ENCODE data around the gene CLNK. TPM values are rescaled to one million over a fixed set of nuclear protein-coding genes. Genes with fewer than 3 reads are reported as not detected.

Gene CLNK
- total RNA-seq, 5 donors from 2014 or later (not counting 1 experiment from before 2014, with no cell fraction given): 0.07 to 0.39 (median 0.20) TPM

DNA sequence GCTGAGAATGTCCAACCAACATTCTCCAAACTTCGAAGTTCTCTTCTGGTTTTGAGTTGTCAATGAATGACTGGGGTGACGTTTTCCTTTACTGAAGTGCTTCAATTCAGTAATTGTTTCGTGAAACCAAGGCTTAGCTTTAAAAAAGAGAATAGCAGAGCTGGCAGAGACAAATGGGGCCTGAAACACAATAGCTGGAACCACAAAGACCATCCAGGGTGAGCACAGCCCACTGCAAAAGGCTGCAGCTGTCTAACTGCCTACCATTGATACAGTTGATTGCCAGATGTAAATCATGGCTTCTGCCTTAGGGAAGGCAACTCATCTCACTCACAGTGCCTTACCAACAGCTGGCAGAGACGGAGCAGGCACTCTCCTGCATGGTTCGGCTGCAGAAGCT lies 148.7 kb downstream of the CLNK start:
- DNase-seq: no peak
- H3K27me3 Mint-ChIP-seq: no peaks in the 10 kb centered on the region
- Histone ChIP-seq H3K4me1 (ENCODE audit: control insufficient read depth in 1 of 2, extremely low read depth in 1 of 2, insufficient read depth in 2 of 2, low read length in 2 of 2) (no peaks in the 10 kb centered on the region), H3K27ac (ENCODE audit: low read length) (no peak overlapping the region), H3K4me3 (ENCODE audit: control insufficient read depth in 1 of 2, extremely low read depth in 1 of 2, low read length in 1 of 2) (no peak overlapping the region), H3K27me3 (replicated peaks in 1 of 2; ENCODE audit: control insufficient read depth in 2 of 2, extremely low read depth in 1 of 2, insufficient read depth in 2 of 2, low read length in 1 of 2) (peaks cover 0 to 7% of the 10 kb centered on the region in 2 experiments), H3K36me3 (ENCODE audit: control insufficient read depth in 2 of 2, extremely low read depth in 1 of 2, insufficient read depth in 1 of 2, low read length in 1 of 2) (no peaks in the 10 kb centered on the region), H3K9me3 (no peaks in the 10 kb centered on the region)
- no peak for ATAC-seq (replicated peaks in 1 of 4)
- no peaks in the 10 kb centered on the region for H3K36me3 Mint-ChIP-seq
- no peak overlapping the region for H3K4me3 Mint-ChIP-seq
- H3K9me3 Mint-ChIP-seq: no peaks in the 10 kb centered on the region
- H3K27ac Mint-ChIP-seq: no peak overlapping the region
- ChIA-PET CTCF (interaction anchor here (0.8 to 1.5 kb wide), 2 partner anchors 9 to 378 kb away, joined by 3 read pairs; no protein-coding TSS in a partner anchor), POLR2A (interaction anchor here in 1 of 2 donors (0.6 kb wide), 1 partner anchor 284 kb away, joined by 3 read pairs; no protein-coding TSS in a partner anchor)
- 52% methylated on average over 2 of the region's 5 CpGs for WGBS (ENCODE audit: insufficient coverage)
- no peaks in the 10 kb centered on the region for H3K4me1 Mint-ChIP-seq

DNA sequence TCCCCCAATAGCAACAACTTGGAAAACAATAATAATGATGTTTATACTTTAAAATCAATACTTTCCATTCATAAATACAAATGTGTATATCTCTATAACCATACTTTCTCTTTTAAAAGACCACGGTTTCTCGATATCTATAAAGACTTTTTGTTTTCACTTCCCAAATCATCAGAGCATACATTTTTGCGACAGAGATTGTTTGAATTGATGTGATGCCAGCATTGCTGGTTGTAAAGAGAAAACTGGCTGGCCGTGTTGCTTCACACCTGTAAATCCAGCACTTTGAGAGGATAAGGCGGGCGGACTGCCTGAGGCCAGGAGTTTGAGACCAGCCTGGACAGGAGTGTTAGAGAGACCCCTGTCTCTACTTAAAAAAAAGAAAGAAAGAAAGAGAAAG lies 149.7 kb downstream of the CLNK start:
- Histone ChIP-seq H3K27ac (ENCODE audit: low read length) (no peak overlapping the region), H3K36me3 (ENCODE audit: control insufficient read depth in 2 of 2, extremely low read depth in 1 of 2, insufficient read depth in 1 of 2, low read length in 1 of 2) (no peaks in the 10 kb centered on the region), H3K9me3 (no peaks in the 10 kb centered on the region), H3K27me3 (replicated peaks in 1 of 2; ENCODE audit: control insufficient read depth in 2 of 2, extremely low read depth in 1 of 2, insufficient read depth in 2 of 2, low read length in 1 of 2) (no peaks in the 10 kb centered on the region), H3K4me1 (ENCODE audit: control insufficient read depth in 1 of 2, extremely low read depth in 1 of 2, insufficient read depth in 2 of 2, low read length in 2 of 2) (no peaks in the 10 kb centered on the region), H3K4me3 (ENCODE audit: control insufficient read depth in 1 of 2, extremely low read depth in 1 of 2, low read length in 1 of 2) (no peak overlapping the region)
- 70% methylated on average over 2 of the region's 6 CpGs for WGBS (ENCODE audit: insufficient coverage)
- ChIA-PET CTCF (no interaction called here), POLR2A (no interaction called here)
- Mint-ChIP-seq H3K27ac (no peak overlapping the region), H3K4me1 (no peaks in the 10 kb centered on the region), H3K36me3 (no peaks in the 10 kb centered on the region), H3K27me3 (peaks cover 0 to 3% of the 10 kb centered on the region in 2 donors), H3K9me3 (no peaks in the 10 kb centered on the region), H3K4me3 (no peak overlapping the region)
- no peak for ATAC-seq (replicated peaks in 1 of 4)
- DNase-seq: no peak

DNA sequence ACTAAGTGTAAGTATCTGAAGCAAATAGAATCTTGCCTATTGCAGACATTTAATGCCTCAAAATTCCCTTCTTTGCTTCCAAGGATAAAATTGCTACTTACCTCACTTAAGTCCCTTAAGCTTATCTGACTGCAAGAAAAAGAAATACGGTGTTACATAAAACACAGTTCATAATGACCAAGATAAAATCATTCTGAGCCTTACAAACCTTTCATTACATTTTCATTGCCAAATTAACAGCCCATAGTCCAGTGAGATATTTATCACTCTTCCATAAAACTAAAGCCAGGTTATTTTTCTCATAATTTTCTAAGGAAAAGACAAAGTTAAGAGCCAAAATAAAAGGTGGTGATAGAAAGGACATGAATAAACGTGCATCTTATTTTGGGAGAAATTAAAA lies 152.4 kb downstream of the CLNK start:
- Histone ChIP-seq H3K27ac (ENCODE audit: low read length) (no peak overlapping the region), H3K36me3 (ENCODE audit: control insufficient read depth in 2 of 2, extremely low read depth in 1 of 2, insufficient read depth in 1 of 2, low read length in 1 of 2) (no peaks in the 10 kb centered on the region), H3K4me3 (ENCODE audit: control insufficient read depth in 1 of 2, extremely low read depth in 1 of 2, low read length in 1 of 2) (no peak overlapping the region), H3K27me3 (replicated peaks in 1 of 2; ENCODE audit: control insufficient read depth in 2 of 2, extremely low read depth in 1 of 2, insufficient read depth in 2 of 2, low read length in 1 of 2) (no peaks in the 10 kb centered on the region), H3K9me3 (no peaks in the 10 kb centered on the region), H3K4me1 (ENCODE audit: control insufficient read depth in 1 of 2, extremely low read depth in 1 of 2, insufficient read depth in 2 of 2, low read length in 2 of 2) (no peaks in the 10 kb centered on the region)
- no peaks in the 10 kb centered on the region for H3K36me3 Mint-ChIP-seq
- H3K27ac Mint-ChIP-seq: no peak overlapping the region
- H3K27me3 Mint-ChIP-seq: peaks cover 0 to 3% of the 10 kb centered on the region in 2 donors
- POLR2A ChIA-PET: no interaction called here
- ATAC-seq (replicated peaks in 1 of 4) (no peak), DNase-seq (no peak)
- no peak overlapping the region for H3K4me3 Mint-ChIP-seq
- no CpG with 5 or more reads among the region's 2 CpGs for WGBS (ENCODE audit: insufficient coverage)
- H3K4me1 Mint-ChIP-seq: no peaks in the 10 kb centered on the region
- H3K9me3 Mint-ChIP-seq: no peaks in the 10 kb centered on the region
- CTCF ChIA-PET: interaction anchor here in 1 of 2 donors (1.5 kb wide), 1 partner anchor 374 kb away, joined by 3 read pairs; no protein-coding TSS in a partner anchor

DNA sequence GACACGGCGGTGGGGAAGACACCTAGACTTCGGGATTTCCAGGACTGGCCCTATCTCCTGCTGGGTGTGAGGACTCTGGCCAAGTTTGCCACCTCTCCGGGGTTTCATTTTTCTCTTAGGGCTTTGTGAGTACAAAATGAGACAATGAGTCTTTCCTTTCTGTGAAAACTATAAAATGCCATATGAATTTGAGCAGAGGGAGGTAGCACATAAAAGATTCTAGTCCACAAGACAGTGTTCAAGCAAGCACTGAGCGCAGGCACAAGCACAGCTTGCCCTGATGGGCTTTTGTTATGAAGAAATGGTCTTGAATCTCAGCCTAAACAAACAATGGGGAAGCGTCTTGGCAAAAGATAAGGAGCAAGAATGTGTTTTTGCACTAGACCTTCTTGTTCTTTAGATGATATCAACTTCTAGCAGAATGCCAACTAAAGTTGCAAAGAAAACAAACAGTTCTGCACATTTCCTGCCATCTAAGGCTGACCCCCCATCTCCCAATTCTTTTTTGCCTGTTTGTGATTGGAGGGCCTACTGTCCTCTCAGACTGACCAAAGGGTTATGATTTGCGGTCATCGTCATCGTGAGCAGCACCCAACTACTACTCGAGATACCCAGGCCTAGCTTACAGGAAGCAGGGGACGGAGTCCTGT lies 154.3 kb downstream of the CLNK start:
- ATAC-seq (replicated peaks in 1 of 4): no peak
- H3K4me1 Mint-ChIP-seq: no peaks in the 10 kb centered on the region
- H3K27ac ChIP-seq (ENCODE audit: low read length): no peak overlapping the region

DNA sequence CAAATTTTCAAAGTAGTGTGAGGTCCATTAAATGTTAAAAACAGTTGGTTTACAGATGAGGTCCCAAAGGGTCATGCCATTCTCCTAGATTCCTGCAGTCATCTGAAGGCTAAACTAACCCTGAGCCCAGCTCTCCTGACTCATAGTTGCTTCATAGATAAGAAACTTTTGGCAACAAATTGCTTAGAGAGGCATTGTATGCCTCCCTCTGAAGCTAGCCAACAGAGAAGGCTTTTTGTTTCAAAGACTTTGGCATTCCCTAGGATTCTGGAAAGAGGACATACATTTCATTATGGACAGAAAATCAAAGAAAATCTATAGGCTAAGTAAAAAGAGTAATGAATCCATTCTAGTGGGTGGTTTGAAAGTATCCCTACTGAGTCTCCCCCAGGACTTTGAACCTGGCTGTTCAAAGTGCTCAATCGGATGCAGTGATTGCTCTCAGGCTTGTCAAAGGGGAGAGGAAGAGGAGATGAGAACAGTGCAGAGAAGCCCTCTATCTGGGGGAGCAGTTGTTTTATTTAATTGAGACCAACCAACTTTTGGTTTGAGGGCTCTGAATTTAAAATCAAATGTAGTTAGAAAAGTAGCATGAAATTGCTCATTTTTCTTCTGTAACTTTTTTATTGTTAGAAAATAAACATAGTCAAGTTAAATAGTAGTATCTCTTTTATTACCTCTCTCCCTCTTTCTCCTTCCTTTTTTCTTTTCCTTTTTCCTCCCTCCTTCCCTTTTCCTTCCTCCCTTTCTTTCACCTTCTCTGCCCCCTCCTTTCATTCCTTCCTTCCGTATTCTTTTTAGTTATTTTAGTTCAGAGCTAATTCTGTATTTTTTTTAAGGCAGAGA lies 155.1 kb downstream of the CLNK start:
- Histone ChIP-seq H3K27me3 (replicated peaks in 1 of 2; ENCODE audit: control insufficient read depth in 2 of 2, extremely low read depth in 1 of 2, insufficient read depth in 2 of 2, low read length in 1 of 2) (no peaks in the 10 kb centered on the region), H3K4me1 (ENCODE audit: control insufficient read depth in 1 of 2, extremely low read depth in 1 of 2, insufficient read depth in 2 of 2, low read length in 2 of 2) (no peaks in the 10 kb centered on the region), H3K4me3 (ENCODE audit: control insufficient read depth in 1 of 2, extremely low read depth in 1 of 2, low read length in 1 of 2) (no peak overlapping the region), H3K9me3 (no peaks in the 10 kb centered on the region), H3K27ac (ENCODE audit: low read length) (no peak overlapping the region), H3K36me3 (ENCODE audit: control insufficient read depth in 2 of 2, extremely low read depth in 1 of 2, insufficient read depth in 1 of 2, low read length in 1 of 2) (no peaks in the 10 kb centered on the region)
- H3K27me3 Mint-ChIP-seq: peaks cover 2 to 3% of the 10 kb centered on the region in 2 donors
- ChIA-PET POLR2A (no interaction called here), CTCF (no interaction called here)
- H3K4me3 Mint-ChIP-seq: no peak overlapping the region
- H3K4me1 Mint-ChIP-seq: no peaks in the 10 kb centered on the region
- no peak overlapping the region for H3K27ac Mint-ChIP-seq
- 80% methylated on average over 1 of the region's 2 CpGs for WGBS (ENCODE audit: insufficient coverage)
- ATAC-seq (replicated peaks in 1 of 4) (no peak), DNase-seq (no peak)
- H3K36me3 Mint-ChIP-seq: no peaks in the 10 kb centered on the region
- no peaks in the 10 kb centered on the region for H3K9me3 Mint-ChIP-seq

More for the DNA sequence above, 154.3 kb downstream of the CLNK start:
- ChIA-PET POLR2A (no interaction called here), CTCF (no interaction called here)
- no peaks in the 10 kb centered on the region for H3K36me3 Mint-ChIP-seq
- no peak overlapping the region for H3K27ac Mint-ChIP-seq
- Histone ChIP-seq H3K36me3 (ENCODE audit: control insufficient read depth in 2 of 2, extremely low read depth in 1 of 2, insufficient read depth in 1 of 2, low read length in 1 of 2) (no peaks in the 10 kb centered on the region), H3K27me3 (replicated peaks in 1 of 2; ENCODE audit: control insufficient read depth in 2 of 2, extremely low read depth in 1 of 2, insufficient read depth in 2 of 2, low read length in 1 of 2) (no peaks in the 10 kb centered on the region), H3K9me3 (no peaks in the 10 kb centered on the region), H3K4me1 (ENCODE audit: control insufficient read depth in 1 of 2, extremely low read depth in 1 of 2, insufficient read depth in 2 of 2, low read length in 2 of 2) (no peaks in the 10 kb centered on the region), H3K4me3 (ENCODE audit: control insufficient read depth in 1 of 2, extremely low read depth in 1 of 2, low read length in 1 of 2) (no peak overlapping the region)
- no peaks in the 10 kb centered on the region for H3K9me3 Mint-ChIP-seq
- WGBS (ENCODE audit: insufficient coverage): 77% methylated on average over 9 of the region's 11 CpGs
- no peak overlapping the region for H3K4me3 Mint-ChIP-seq
- no peak for DNase-seq
- H3K27me3 Mint-ChIP-seq: peaks cover 0 to 3% of the 10 kb centered on the region in 2 donors

DNA sequence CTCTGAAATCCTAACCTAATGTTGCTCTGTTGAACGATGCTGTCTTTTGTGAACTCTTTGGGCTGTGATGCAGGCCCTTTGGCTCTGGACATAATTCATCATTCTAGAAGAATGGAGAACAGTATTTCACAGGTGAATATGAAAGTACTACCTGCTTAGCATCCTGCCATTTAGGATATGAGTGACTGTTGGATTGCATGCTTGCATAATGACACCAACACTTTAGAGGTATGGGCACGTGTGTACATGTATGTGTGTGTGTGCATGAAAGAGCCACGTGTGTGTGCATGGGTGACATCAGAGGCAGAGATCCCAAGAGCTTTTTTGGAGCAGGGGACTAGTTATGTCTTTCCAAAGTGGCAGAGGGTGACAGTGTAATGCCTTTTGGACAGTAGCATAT lies 157.1 kb downstream of the CLNK start:
- H3K27me3 Mint-ChIP-seq: peaks cover 3% of the 10 kb centered on the region in 2 donors
- 88% methylated on average over 3 of the region's 3 CpGs for WGBS (ENCODE audit: insufficient coverage)
- Histone ChIP-seq H3K9me3 (no peaks in the 10 kb centered on the region), H3K27me3 (replicated peaks in 1 of 2; ENCODE audit: control insufficient read depth in 2 of 2, extremely low read depth in 1 of 2, insufficient read depth in 2 of 2, low read length in 1 of 2) (no peaks in the 10 kb centered on the region), H3K4me3 (ENCODE audit: control insufficient read depth in 1 of 2, extremely low read depth in 1 of 2, low read length in 1 of 2) (no peak overlapping the region), H3K36me3 (ENCODE audit: control insufficient read depth in 2 of 2, extremely low read depth in 1 of 2, insufficient read depth in 1 of 2, low read length in 1 of 2) (no peaks in the 10 kb centered on the region), H3K27ac (ENCODE audit: low read length) (no peak overlapping the region), H3K4me1 (ENCODE audit: control insufficient read depth in 1 of 2, extremely low read depth in 1 of 2, insufficient read depth in 2 of 2, low read length in 2 of 2) (no peaks in the 10 kb centered on the region)
- H3K4me3 Mint-ChIP-seq: no peak overlapping the region
- POLR2A ChIA-PET: no interaction called here
- no peaks in the 10 kb centered on the region for H3K4me1 Mint-ChIP-seq
- no peaks in the 10 kb centered on the region for H3K36me3 Mint-ChIP-seq
- CTCF ChIA-PET: no interaction called here
- no peak for ATAC-seq (replicated peaks in 1 of 4)
- no peaks in the 10 kb centered on the region for H3K9me3 Mint-ChIP-seq
- no peak overlapping the region for H3K27ac Mint-ChIP-seq
- no peak for DNase-seq
